Measurements from ENCODE around the gene WDFY4. TPM values are rescaled to one million over a fixed set of nuclear protein-coding genes. Genes with fewer than 3 reads are reported as not detected.
A peak's percentile ranks its signal among the peaks of the same experiment; 100 is the strongest.

WDFY4 gene
- total RNA-seq, 2 donors from 2014 or later: 0.70 to 2.0 TPM

DNA sequence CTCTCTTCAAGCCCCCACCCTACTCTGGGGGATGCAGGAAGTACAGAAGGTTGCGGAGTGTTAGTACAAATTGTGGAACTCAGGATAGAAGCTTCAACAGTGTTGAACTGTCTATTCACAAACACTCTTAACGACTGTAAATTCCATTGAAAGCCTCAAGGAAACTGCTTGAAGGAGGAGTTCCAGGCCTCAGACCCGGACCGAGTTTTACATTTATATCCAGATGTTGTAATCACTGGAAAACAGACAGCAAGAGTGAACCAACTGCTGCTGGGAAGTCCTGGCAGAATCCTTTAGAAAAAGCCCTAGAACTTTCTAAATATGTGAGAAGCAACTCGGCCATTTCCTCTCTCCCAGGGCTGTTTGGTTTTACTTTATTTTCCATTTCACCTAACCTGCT lies 339.1 kb downstream of the WDFY4 start:
- H3K27ac ChIP-seq: peak overlapping the region; percentile 37 to 85
- TF ChIP-seq, protein P1, sequence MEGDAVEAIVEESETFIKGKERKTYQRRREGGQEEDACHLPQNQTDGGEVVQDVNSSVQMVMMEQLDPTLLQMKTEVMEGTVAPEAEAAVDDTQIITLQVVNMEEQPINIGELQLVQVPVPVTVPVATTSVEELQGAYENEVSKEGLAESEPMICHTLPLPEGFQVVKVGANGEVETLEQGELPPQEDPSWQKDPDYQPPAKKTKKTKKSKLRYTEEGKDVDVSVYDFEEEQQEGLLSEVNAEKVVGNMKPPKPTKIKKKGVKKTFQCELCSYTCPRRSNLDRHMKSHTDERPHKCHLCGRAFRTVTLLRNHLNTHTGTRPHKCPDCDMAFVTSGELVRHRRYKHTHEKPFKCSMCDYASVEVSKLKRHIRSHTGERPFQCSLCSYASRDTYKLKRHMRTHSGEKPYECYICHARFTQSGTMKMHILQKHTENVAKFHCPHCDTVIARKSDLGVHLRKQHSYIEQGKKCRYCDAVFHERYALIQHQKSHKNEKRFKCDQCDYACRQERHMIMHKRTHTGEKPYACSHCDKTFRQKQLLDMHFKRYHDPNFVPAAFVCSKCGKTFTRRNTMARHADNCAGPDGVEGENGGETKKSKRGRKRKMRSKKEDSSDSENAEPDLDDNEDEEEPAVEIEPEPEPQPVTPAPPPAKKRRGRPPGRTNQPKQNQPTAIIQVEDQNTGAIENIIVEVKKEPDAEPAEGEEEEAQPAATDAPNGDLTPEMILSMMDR (IDR thresholded peaks at IDR 0.05): no peak
- no peaks in the 10 kb centered on the region for H3K9me3 ChIP-seq
- no peak overlapping the region for H3K4me3 ChIP-seq
- no peak for DNase-seq (ENCODE audit: low spot score)
- H3K27me3 ChIP-seq: no peaks in the 10 kb centered on the region
- peaks cover 7% of the 10 kb centered on the region for H3K36me3 ChIP-seq
- peaks cover 0 to 26% of the 10 kb centered on the region in 2 donors for H3K4me1 ChIP-seq

DNA sequence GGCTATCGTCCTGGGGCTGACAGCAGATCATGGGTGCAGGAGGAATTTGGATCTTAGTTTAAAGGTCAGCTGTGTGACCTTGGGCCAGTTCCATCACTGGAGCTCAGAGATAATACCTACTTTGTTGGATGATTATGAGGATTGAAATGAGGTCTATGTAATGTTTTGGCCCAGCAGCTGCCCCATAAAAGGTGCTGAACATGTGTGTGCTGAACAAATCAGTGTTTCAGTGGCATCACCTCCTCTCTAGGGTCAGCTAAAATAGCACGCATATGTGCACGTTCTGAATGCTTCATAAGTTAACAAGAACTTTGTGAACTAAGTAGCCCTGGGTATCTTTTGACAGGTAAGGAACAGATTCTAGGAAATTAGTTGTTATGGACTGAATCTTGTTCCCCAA lies 339.8 kb downstream of the WDFY4 start:
- TF ChIP-seq, protein P1 (IDR thresholded peaks at IDR 0.05): no peak
- Histone ChIP-seq H3K27me3 (no peaks in the 10 kb centered on the region), H3K4me3 (no peak overlapping the region), H3K27ac (peak overlapping the region; percentile 37 to 85), H3K4me1 (peaks cover 0 to 26% of the 10 kb centered on the region in 2 donors), H3K36me3 (no peaks in the 10 kb centered on the region), H3K9me3 (no peaks in the 10 kb centered on the region)
- DNase-seq (ENCODE audit: low spot score): no peak

DNA sequence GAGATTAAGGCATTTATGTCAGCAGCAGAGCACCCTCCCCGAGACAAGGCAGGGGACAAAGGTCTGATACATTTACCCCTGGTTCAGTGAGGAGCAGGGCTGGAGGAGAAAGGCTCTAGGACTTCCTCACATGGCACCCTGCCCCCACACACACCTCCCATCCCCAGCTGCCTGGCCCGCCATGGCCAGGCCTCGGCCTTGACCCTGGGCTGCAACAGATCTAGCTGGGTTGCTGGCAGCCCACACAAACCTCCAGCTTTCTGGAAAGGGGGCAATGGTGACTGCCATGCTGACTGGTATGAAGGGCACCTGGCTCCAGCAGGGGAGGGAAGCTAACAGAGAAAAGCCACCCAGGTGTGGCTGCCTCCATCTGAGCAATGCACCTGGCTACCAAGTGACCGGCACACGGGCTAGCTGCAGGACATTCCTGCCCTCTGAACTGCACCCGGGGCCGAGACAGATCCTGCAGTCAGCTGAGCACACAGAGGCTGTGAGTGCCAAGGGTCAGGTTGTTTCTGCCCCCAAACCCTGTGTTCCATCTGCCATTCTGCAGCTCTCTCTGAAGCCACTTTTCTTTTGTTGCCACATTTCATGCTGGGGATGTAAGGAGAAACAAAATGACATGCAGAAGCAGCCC lies 340.8 kb downstream of the WDFY4 start:
- Histone ChIP-seq H3K36me3 (no peaks in the 10 kb centered on the region), H3K9me3 (no peaks in the 10 kb centered on the region), H3K27me3 (no peaks in the 10 kb centered on the region), H3K4me1 (peaks cover 0 to 26% of the 10 kb centered on the region in 2 donors), H3K27ac (peak overlapping the region in 1 of 2 donors; percentile 85), H3K4me3 (no peak overlapping the region)
- TF ChIP-seq, protein P1 (IDR thresholded peaks at IDR 0.05): no peak
- no peak for DNase-seq (ENCODE audit: low spot score)

DNA sequence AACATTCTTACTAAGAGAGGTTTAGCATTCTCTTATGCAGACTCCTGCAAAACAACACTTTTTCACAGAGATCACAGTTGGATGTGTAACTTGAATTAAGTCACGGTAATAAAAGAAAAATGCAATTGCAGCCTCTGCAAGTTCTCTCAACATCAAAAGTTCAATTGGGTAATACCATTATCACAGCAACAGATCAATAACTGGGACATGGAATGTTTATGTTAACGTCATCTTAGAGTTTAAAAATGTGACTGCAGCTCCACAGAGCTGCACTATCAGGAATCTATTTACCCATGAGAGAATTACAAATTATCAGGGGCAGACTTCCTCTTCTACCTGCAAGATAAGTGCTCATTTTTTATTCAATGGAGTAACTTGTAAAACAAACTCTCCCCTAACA lies 344.0 kb downstream of the WDFY4 start:
- no peak for DNase-seq (ENCODE audit: low spot score)
- H3K36me3 ChIP-seq: no peaks in the 10 kb centered on the region
- TF ChIP-seq, protein P1 (IDR thresholded peaks at IDR 0.05): no peak
- H3K27me3 ChIP-seq: no peaks in the 10 kb centered on the region
- H3K4me3 ChIP-seq: no peak overlapping the region
- H3K27ac ChIP-seq: no peak overlapping the region
- no peaks in the 10 kb centered on the region for H3K9me3 ChIP-seq
- H3K4me1 ChIP-seq: peaks cover 0 to 20% of the 10 kb centered on the region in 2 donors

DNA sequence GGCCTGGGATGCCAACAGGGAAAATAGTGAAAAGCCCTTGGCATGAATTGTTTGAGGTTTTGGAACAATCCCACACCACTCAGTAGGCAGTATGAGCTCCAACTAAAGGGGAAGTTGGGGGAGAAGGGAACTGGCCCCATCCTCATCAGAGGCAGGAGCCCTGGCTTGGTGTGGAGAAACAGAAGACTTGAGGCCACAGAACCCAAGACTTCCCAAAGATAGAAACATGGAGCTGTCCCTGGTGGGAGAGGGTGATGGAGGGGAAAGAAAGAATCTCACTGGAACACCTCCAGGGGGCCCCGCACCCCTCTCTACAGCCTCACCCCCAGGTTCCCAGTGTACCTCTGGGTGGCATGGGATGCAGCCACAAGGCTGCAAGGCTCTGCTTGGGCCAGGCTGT lies 345.0 kb downstream of the WDFY4 start:
- no peaks in the 10 kb centered on the region for H3K36me3 ChIP-seq
- H3K27me3 ChIP-seq: no peaks in the 10 kb centered on the region
- no peak overlapping the region for H3K4me3 ChIP-seq
- peaks cover 0 to 9% of the 10 kb centered on the region in 2 donors for H3K4me1 ChIP-seq
- no peak for DNase-seq (ENCODE audit: low spot score)
- TF ChIP-seq, protein P1 (IDR thresholded peaks at IDR 0.05): no peak
- H3K9me3 ChIP-seq: no peaks in the 10 kb centered on the region
- H3K27ac ChIP-seq: no peak overlapping the region

Small RNAs within 50 kb of the gene (microRNA-seq; reads per million reads assigned to microRNA genes)
- 0 reads per million in 2 donors for gene MIR4294 (ENCODE audit: borderline number of aligned reads in 2 of 2, borderline replicate concordance in 1 of 2)

Other genes starting within 250 kb of the WDFY4 start
- gene ARHGAP22, start 79.8 kb upstream of the WDFY4 start, total RNA-seq: 1 to 10 TPM; 1.8 to 5.7 TPM